Lower leg skin (tissue), 3 donors: ENCODE results near the gene AMIGO3.

ENCODE experiments used
- POLR2A ChIP-seq, 2 donors: fragments of 450-650 bp; IDR thresholded peaks; one replicate each; pipeline ENCODE4 v1.6.1; 2016 to 2017; ENCODE audit warnings: antibody characterized with exemption in 2 of 2, mild to moderate bottlenecking in 1 of 2, moderate library complexity in 1 of 2
- TF ChIP-seq, protein P1 (sequence below), 3 donors: fragments of 450-650 bp; IDR thresholded peaks; one replicate each; pipeline ENCODE4 v1.5.1; 2016; ENCODE audit warnings: antibody characterized with exemption in 3 of 3, mild to moderate bottlenecking in 3 of 3, moderate library complexity in 2 of 3

DNA sequence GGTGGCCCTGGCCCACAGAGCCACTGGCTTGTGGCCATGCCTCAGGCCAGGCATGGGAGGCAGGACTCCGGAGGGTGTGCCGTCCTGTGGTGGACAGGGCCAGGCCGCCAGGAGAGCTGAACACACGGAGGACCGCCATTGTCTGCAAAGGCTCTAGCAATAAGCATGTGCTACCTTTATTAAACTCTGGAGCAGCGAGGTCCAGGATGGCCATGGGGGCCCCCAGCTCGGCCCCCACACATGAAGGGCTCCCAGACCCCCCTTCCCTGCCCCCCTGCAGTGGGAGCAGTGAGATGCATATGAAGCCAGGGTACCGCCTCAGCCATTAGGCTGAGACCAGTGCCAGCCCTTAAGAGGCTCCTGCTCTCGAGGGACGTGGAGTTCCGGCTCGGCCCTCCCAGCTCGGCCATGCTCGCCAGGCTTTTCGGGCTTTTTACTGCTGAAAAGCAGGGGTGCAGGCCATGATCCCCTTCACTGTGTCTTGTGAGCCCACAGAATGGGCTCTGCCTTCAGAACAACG is 2.7 kb downstream of the AMIGO3 start:
- TF ChIP-seq, protein P1, sequence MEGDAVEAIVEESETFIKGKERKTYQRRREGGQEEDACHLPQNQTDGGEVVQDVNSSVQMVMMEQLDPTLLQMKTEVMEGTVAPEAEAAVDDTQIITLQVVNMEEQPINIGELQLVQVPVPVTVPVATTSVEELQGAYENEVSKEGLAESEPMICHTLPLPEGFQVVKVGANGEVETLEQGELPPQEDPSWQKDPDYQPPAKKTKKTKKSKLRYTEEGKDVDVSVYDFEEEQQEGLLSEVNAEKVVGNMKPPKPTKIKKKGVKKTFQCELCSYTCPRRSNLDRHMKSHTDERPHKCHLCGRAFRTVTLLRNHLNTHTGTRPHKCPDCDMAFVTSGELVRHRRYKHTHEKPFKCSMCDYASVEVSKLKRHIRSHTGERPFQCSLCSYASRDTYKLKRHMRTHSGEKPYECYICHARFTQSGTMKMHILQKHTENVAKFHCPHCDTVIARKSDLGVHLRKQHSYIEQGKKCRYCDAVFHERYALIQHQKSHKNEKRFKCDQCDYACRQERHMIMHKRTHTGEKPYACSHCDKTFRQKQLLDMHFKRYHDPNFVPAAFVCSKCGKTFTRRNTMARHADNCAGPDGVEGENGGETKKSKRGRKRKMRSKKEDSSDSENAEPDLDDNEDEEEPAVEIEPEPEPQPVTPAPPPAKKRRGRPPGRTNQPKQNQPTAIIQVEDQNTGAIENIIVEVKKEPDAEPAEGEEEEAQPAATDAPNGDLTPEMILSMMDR (IDR thresholded peaks at IDR 0.05): no peak
- TF ChIP-seq POLR2A (IDR thresholded peaks at IDR 0.05): no peak
